HepG2 (cell line): Measurements from ENCODE around the gene USP1. TPM values are rescaled to one million over a fixed set of nuclear protein-coding genes. Genes with fewer than 3 reads are reported as not detected.

Experiments used
- ATAC-seq: fragments of 200-7000 bp; cut with Tn5 transposase; 3 replicates; pipeline ENCODE4 v1.9.1; 2020; ENCODE audit warnings: mild to moderate bottlenecking, moderate library complexity
- BruUV-seq: library from RNA; stranded (reverse); fragments of 400-500 nt; replicated peaks from 2 replicates; lab custom pipeline; 2021; lab: Mats Ljungman, UMichigan
- CTCF ChIA-PET: fragments of 300-600 bp; formaldehyde crosslinking; extraction: SDS; loops from one replicate; lab custom pipeline; 2021; ENCODE audit warnings: low total read pairs, inconsistent platforms, low intra/inter-chr PET ratio; lab: Yijun Ruan, JAX
- POLR2A ChIA-PET: fragments of 350-600 bp; sonication (Branson Sonifier 250); formaldehyde crosslinking; loops from one replicate; lab custom pipeline; 2020; ENCODE audit warnings: antibody characterized with exemption, inconsistent platforms; lab: Yijun Ruan, JAX
- DNase-seq: peaks from one replicate; pipeline ENCODE4 v3.0.0-alpha.2; 2015; ENCODE audit warnings: low spot score
- FAIRE-seq: peaks from 3 replicates; lab custom pipeline; 2011; peaks lifted over from hg19 to GRCh38; lab: Jason Lieb, UNC
- H2AFZ ChIP-seq: one replicate; pipeline ENCODE4 v1.6.1; 2011; ENCODE audit warnings: low read length, inconsistent platforms
- H3K27ac ChIP-seq: fragments of 300-600 bp; 3 replicates; pipeline ENCODE4 v1.8.0; 2011; ENCODE audit warnings: mixed run types, mild to moderate bottlenecking, mixed read lengths, low read length, inconsistent platforms; ENCODE audit not compliant: insufficient read depth; ENCODE audit errors: extremely low read length
- H3K27me3 ChIP-seq, 2 experiments: fragments of 200-600 bp in 1 of 2; 2 replicates in 1 of 2; 3 replicates in 1 of 2; pipeline versions ENCODE4 v1.6.0 to v1.8.0; 2011; ENCODE audit warnings: low read length in 2 of 2, mild to moderate bottlenecking in 2 of 2, moderate library complexity in 2 of 2, inconsistent platforms in 1 of 2; ENCODE audit not compliant: insufficient read depth in 2 of 2, control insufficient read depth in 1 of 2
- H3K36me3 ChIP-seq, 2 experiments: fragments of 200-600 bp in 1 of 2; replicated peaks in 1 of 2; 2 replicates in 1 of 2; 3 replicates in 1 of 2; pipeline versions ENCODE4 v1.5.1 to v1.8.0; 2011; ENCODE audit warnings: low read length in 2 of 2, inconsistent platforms in 1 of 2; ENCODE audit not compliant: insufficient read depth in 2 of 2, control insufficient read depth in 1 of 2
- H3K4me1 ChIP-seq: 2 replicates; pipeline ENCODE4 v1.5.1; 2012; ENCODE audit warnings: low read length, inconsistent platforms; ENCODE audit not compliant: insufficient read depth
- H3K4me2 ChIP-seq: 2 replicates; pipeline ENCODE4 v1.6.0; 2011; ENCODE audit warnings: low read depth, low read length, inconsistent platforms
- H3K4me3 ChIP-seq, 3 experiments: fragments of 200-600 bp in 1 of 3; sonication (generic), shearing (Covaris generic) in 1 of 3; replicated peaks in 1 of 3; 2 replicates each; pipeline ENCODE4 v1.5.1; 2011 to 2016; ENCODE audit warnings: low read length in 3 of 3, inconsistent platforms in 2 of 3, low read depth in 2 of 3, mild to moderate bottlenecking in 2 of 3, control low read depth in 1 of 3, mixed read lengths in 1 of 3; ENCODE audit not compliant: insufficient read depth in 1 of 3
- H3K79me2 ChIP-seq: one replicate; pipeline ENCODE4 v1.6.1; 2011; ENCODE audit warnings: low read length, inconsistent platforms; ENCODE audit not compliant: insufficient read depth
- H3K9ac ChIP-seq: 2 replicates; pipeline ENCODE4 v1.6.0; 2011; ENCODE audit warnings: mild to moderate bottlenecking, low read depth, low read length, inconsistent platforms; ENCODE audit not compliant: insufficient read depth
- H3K9me3 ChIP-seq: 2 replicates; pipeline ENCODE4 v1.5.1; 2012; ENCODE audit warnings: mild to moderate bottlenecking, low read length
- H4K20me1 ChIP-seq: 2 replicates; pipeline ENCODE4 v1.6.0; 2011; ENCODE audit warnings: inconsistent platforms, mild to moderate bottlenecking, low read length, moderate library complexity; ENCODE audit not compliant: insufficient read depth
- SIN3A ChIP-seq: IDR thresholded peaks from 2 replicates; pipeline ENCODE4 v1.6.1; 2011; ENCODE audit warnings: low read depth, mild to moderate bottlenecking, control low read depth, low read length, borderline replicate concordance
- SRSF1 ChIP-seq: fragments of 200-400 bp; formaldehyde crosslinking; optimal IDR thresholded peaks from 2 replicates; pipeline ENCODE3; 2017; ENCODE audit warnings: mild to moderate bottlenecking, low read depth, low read length, moderate library complexity
- ZBTB21 ChIP-seq: sonication (generic); formaldehyde crosslinking; IDR thresholded peaks from 2 replicates; pipeline ENCODE4 v1.4.0; 2020; ENCODE audit warnings: missing genetic modification reagents
- ZNF224 ChIP-seq: sonication (generic); formaldehyde crosslinking; IDR thresholded peaks from 2 replicates; pipeline ENCODE4 v1.5.0; 2020; ENCODE audit warnings: mild to moderate bottlenecking, missing genetic modification reagents
- ZNF598 ChIP-seq: sonication (generic); formaldehyde crosslinking; IDR thresholded peaks from 2 replicates; pipeline ENCODE4 v1.5.1; 2020; ENCODE audit warnings: mild to moderate bottlenecking, missing genetic modification reagents, borderline replicate concordance
- ZNF670 ChIP-seq: sonication (generic); formaldehyde crosslinking; IDR thresholded peaks from 2 replicates; pipeline ENCODE4 v1.8.0; 2022; ENCODE audit warnings: mild to moderate bottlenecking, missing genetic modification reagents, borderline replicate concordance
- ZSCAN20 ChIP-seq: sonication (generic); formaldehyde crosslinking; IDR thresholded peaks from 2 replicates; pipeline ENCODE4 v1.4.0; 2020; ENCODE audit warnings: missing genetic modification reagents, mild to moderate bottlenecking, borderline replicate concordance
- WGBS: methylation state at CpG from one replicate; pipeline ENCODE4 v1.1.6; 2017; ENCODE audit warnings: low lambda C conversion rate; 5-methylcytosine and 5-hydroxymethylcytosine counted together
- in situ Hi-C: cut with HindIII; loops from 2 replicates; pipeline ENCODE4 v1.10.0; 2017; ENCODE audit warnings: low pct_unique_long_range_greater_than_20kb; ENCODE audit not compliant: extremely low pct_ligation_motif_present
- intact Hi-C: fragments of 100-400 bp; cut with micrococcal nuclease; formaldehyde crosslinking; loops from one replicate; pipeline ENCODE4 v1.10.0; 2022; ENCODE audit not compliant: unreplicated experiment
- polyA plus RNA-seq, 8 experiments: library from polyadenylated mRNA; depleted of rRNA in 3 of 8; stranded (reverse) in 7 of 8; unstranded in 1 of 8; fragments of >200 nt; fragmentation: Illumina TruSeq in 4 of 8; extraction: Trizol in 4 of 8; gene quantifications; 2 replicates each; pipeline versions ENCODE4 v1.2.1 to v1.2.3, GENCODE V29; 2011 to 2016; ENCODE audit warnings: low read depth in 4 of 8, missing spikeins in 1 of 8, mixed read lengths in 1 of 8; ENCODE audit not compliant: insufficient read depth in 1 of 8
- total RNA-seq, 5 experiments: library from RNA; depleted of rRNA; stranded (reverse); fragments of >200 nt; fragmentation: Illumina TruSeq; extraction: Trizol; gene quantifications; 2 replicates each; pipeline ENCODE4 v1.2.3, GENCODE V29; 2016; ENCODE audit warnings: low read depth in 1 of 5
- TF ChIP-seq, protein P1 (sequence below): sonication (generic); formaldehyde crosslinking; IDR thresholded peaks from 2 replicates; pipeline ENCODE4 v1.5.1; 2020; ENCODE audit warnings: missing genetic modification reagents, mild to moderate bottlenecking, borderline replicate concordance

USP1 gene
- total and polyA plus RNA-seq, 2 of the 13 experiments (the other 11 are each of a cell fraction or from before 2014, with no cell fraction given): 9.0 to 64.6 TPM

DNA sequence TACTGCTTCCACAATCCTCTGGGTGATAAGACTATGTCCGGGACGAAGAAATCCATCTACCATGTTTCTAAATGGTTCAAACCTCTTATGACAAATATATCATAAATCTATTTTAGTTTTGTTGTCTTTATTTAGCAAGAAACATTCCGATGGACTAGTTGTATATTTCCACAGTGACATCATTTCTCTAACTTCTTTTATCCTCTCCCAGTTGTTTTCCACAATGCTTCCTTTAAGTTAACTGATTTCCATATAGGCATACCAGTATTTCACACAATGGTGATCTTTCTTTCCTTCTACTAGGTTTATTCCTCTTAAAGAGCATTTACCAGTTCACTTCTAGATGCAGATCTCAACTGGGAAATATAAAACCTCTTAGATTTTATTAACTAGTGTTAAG is 44.8 kb downstream of the USP1 start:
- ATAC-seq: no peak
- FAIRE-seq: no peak
- Histone ChIP-seq H3K36me3 (peaks cover 1 to 26% of the 10 kb centered on the region in 2 experiments; a peak in 3 of 5 replicates), H3K4me2 (no peak overlapping the region), H3K79me2 (no peaks in the 10 kb centered on the region), H3K27ac (no peak overlapping the region), H3K4me3 (no peak overlapping the region), H4K20me1 (no peaks in the 10 kb centered on the region), H3K9me3 (no peaks in the 10 kb centered on the region), H3K4me1 (peaks cover 15% of the 10 kb centered on the region; the same call in 1 of the 2 replicates), H3K27me3 (no peaks in the 10 kb centered on the region), H3K9ac (no peak overlapping the region), H2AFZ (no peak overlapping the region)
- DNase-seq: no peak
- BruUV-seq: no TSS peak
- CTCF ChIA-PET: no interaction called here
- in situ Hi-C loops: no loop called here
- POLR2A ChIA-PET: no interaction called here
- TF ChIP-seq SRSF1 (no peak), ZNF670 (no peak), ZSCAN20 (CRISPR knock-in tag) (no peak), ZNF224 (CRISPR knock-in tag) (no peak), ZBTB21 (no peak), ZNF598 (CRISPR knock-in tag) (no peak), SIN3A (no peak)
- TF ChIP-seq, protein P1, sequence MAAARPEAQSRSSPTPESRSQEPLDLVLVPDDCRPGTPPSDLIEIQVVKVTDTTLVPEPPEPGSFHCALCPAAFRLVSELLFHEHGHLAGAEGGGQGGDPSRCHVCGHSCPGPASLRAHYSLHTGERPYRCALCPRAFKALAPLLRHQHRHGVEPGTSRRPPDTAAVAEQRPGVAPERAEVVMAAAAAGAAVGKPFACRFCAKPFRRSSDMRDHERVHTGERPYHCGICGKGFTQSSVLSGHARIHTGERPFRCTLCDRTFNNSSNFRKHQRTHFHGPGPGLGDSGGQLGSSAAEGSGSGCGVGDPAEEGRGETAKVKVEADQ (CRISPR knock-in tag): no peak
- intact Hi-C loops: no loop called here
- WGBS: 96% methylated on average over 3 of the region's 3 CpGs
